Ishikawa (cell line): ENCODE data around the gene KRT222.

ENCODE experiments used
- CEBPB ChIP-seq: IDR thresholded peaks from 2 replicates; pipeline ENCODE4 v1.6.1; 2012
- CREB1 ChIP-seq: IDR thresholded peaks from 2 replicates; pipeline ENCODE4 v1.6.1; 2012; ENCODE audit warnings: low read depth
- EGR1 ChIP-seq: IDR thresholded peaks from 2 replicates; pipeline ENCODE4 v1.6.1; 2012
- EP300 ChIP-seq: IDR thresholded peaks from 2 replicates; pipeline ENCODE4 v1.6.1; 2012; ENCODE audit warnings: borderline replicate concordance
- FOXM1 ChIP-seq: IDR thresholded peaks from 2 replicates; pipeline ENCODE4 v1.6.1; 2012; ENCODE audit warnings: low read depth, borderline replicate concordance
- NFIC ChIP-seq: IDR thresholded peaks from 2 replicates; pipeline ENCODE4 v1.6.1; 2012
- RAD21 ChIP-seq: IDR thresholded peaks from 2 replicates; pipeline ENCODE4 v1.6.1; 2012; ENCODE audit warnings: low read depth
- REST ChIP-seq: IDR thresholded peaks from 2 replicates; pipeline ENCODE4 v1.6.1; 2012; ENCODE audit warnings: low read depth, mild to moderate bottlenecking
- TAF1 ChIP-seq: IDR thresholded peaks from 2 replicates; pipeline ENCODE4 v1.6.1; 2012; ENCODE audit warnings: low read depth, mild to moderate bottlenecking
- TCF12 ChIP-seq: IDR thresholded peaks from 2 replicates; pipeline ENCODE4 v1.6.1; 2012; ENCODE audit warnings: low read depth
- TEAD4 ChIP-seq: IDR thresholded peaks from 2 replicates; pipeline ENCODE4 v1.6.1; 2012
- YY1 ChIP-seq: IDR thresholded peaks from 2 replicates; pipeline ENCODE4 v1.6.1; 2012; ENCODE audit warnings: low read depth
- ZBTB7A ChIP-seq: IDR thresholded peaks from 2 replicates; pipeline ENCODE4 v1.6.1; 2012; ENCODE audit warnings: low read depth
- TF ChIP-seq, protein P1 (sequence below): IDR thresholded peaks from 2 replicates; pipeline ENCODE4 v1.6.1; 2012
- TF ChIP-seq, protein P2 (sequence below): IDR thresholded peaks from 2 replicates; pipeline ENCODE4 v1.6.1; 2012

Gene KRT222

DNA sequence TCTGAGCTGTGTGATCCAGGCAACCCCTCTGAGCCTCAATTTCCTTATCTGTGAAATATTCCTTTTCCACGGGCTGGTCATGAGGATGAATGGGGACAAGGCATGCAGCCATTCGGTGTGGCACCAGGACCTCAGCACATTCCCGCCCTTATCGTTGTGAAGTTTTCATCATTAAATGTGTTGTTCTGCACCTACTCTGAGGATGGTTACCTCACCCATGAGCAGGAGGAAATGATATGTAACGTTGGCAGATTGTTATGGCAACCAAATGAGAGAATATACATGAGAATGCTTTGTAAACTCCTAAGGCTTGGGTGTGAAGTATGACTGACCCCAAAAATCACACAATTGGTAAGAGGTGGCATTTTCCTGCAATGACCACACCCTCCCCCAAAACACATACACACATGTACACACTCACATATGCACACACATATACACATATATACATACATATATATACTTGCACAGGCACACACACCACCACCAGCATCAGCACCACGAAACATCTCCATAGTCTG is 56.9 kb downstream of the KRT222 start:
- no peak for TF ChIP-seq TEAD4
- TF ChIP-seq ZBTB7A: no peak
- TF ChIP-seq CREB1: no peak

DNA sequence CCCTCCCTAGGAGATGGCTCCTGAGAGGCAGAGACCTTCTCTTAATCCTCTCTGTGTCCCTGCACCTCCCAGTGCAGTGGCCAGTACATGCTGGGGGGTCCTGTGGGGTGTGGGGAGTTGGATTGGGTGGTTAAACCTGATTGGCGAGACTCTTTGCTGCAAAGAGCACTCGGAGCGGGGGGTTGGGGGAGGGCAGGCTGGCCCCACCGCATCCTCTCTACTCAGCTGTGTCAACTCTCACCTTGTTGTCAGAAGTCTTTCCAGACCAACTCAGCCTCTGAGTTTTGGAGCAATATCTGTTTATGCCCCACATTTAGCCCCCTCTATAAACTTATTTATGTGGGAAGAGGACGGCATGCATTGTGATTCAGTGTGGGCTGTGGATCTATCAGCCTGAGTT is 57.3 kb downstream of the KRT222 start:
- TF ChIP-seq, protein P1, sequence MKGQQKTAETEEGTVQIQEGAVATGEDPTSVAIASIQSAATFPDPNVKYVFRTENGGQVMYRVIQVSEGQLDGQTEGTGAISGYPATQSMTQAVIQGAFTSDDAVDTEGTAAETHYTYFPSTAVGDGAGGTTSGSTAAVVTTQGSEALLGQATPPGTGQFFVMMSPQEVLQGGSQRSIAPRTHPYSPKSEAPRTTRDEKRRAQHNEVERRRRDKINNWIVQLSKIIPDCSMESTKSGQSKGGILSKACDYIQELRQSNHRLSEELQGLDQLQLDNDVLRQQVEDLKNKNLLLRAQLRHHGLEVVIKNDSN: no peak
- TF ChIP-seq EP300 (no peak), TAF1 (no peak), RAD21 (no peak), FOXM1 (no peak), TCF12 (no peak), EGR1 (no peak), YY1 (no peak), CREB1 (no peak)

DNA sequence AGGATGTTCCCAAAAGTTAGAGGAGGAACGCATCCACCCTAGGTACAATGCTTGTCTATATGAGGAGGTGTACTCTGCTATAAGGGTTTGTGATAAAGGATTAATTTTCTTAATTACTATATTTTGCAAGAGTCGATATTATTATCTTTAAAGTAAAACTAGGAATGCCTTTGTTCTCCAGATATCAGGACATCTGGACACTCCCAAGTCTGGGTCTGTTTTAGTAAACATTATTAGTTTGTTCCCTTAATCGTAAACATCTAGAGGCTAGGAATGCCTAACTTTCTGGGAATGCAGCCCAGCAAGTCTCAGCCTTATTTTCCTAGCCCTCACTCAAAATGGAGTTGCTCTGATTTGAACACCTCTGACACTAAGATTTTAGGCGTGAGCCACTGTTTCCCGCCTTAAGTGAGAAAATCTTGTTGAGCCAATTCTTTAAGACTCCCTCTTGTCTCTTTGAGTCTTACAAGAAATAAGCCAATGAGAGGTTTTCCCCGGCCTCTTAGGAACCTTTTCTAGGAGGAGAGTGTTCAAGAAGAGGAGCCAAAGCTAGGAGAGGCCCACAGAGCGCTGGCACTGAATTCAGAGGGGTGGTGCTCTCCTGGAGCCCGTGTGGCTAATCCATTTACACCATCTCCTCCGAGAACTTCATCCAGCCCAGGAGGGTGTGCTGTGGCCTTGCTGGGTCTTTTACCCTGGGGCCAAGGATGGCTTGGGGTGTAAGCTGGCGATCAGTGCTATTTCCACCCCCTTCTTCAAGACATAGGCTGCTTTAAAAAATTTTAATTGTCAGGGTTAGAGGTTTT is 58.2 kb downstream of the KRT222 start:
- TF ChIP-seq ZBTB7A: no peak
- TF ChIP-seq TAF1: no peak
- no peak for TF ChIP-seq EP300
- no peak for TF ChIP-seq FOXM1
- TF ChIP-seq RAD21: no peak
- no peak for TF ChIP-seq CREB1
- TF ChIP-seq TCF12: no peak
- TF ChIP-seq, protein P2, sequence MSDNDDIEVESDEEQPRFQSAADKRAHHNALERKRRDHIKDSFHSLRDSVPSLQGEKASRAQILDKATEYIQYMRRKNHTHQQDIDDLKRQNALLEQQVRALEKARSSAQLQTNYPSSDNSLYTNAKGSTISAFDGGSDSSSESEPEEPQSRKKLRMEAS: no peak
- TF ChIP-seq EGR1: no peak
- TF ChIP-seq TEAD4: no peak
- TF ChIP-seq, protein P1: no peak
- TF ChIP-seq CEBPB: no peak
- TF ChIP-seq NFIC: no peak

GRCh38 chr17:40605306-40605705 is 59.7 kb downstream of the KRT222 start:
- TF ChIP-seq, protein P1: no peak
- TF ChIP-seq CREB1 (no peak), REST (no peak), EGR1 (no peak), NFIC (no peak), TAF1 (no peak), ZBTB7A (no peak), EP300 (no peak), TEAD4 (no peak), TCF12 (no peak), CEBPB (no peak), YY1 (no peak), FOXM1 (no peak)
- TF ChIP-seq, protein P2: no peak
